Stimulated activated memory B cell treated with anti-CD40 and anti-IgM and Interleukin-4, amounts not matched to agents 10 μg/mL and 1 μg/mL and 100 μg/mL, for 72 hours (primary cell): ENCODE results near the gene ZNF445.
A peak's percentile ranks its signal among the peaks of the same experiment; 100 is the strongest.
"Not testable (repeated sequence)": the region's sequence is repeated elsewhere in the genome, so short reads cannot be mapped to it uniquely, and the experiment has no call there.

Experiments
- ATAC-seq: fragments of 150-1000 bp; cut with Tn5 transposase; 2 replicates; pipeline ENCODE4 v1.10.0; 2021
- H3K27ac Mint-ChIP-seq: one replicate; pipeline ENCODE4 v1.8.0; 2022; ENCODE audit warnings: mild to moderate bottlenecking, mixed read lengths
- H3K27me3 Mint-ChIP-seq: one replicate; pipeline ENCODE4 v1.8.0; 2022; ENCODE audit warnings: mixed read lengths
- H3K36me3 Mint-ChIP-seq: one replicate; pipeline ENCODE4 v1.8.0; 2022; ENCODE audit warnings: mixed read lengths
- H3K4me1 Mint-ChIP-seq: one replicate; pipeline ENCODE4 v1.8.0; 2022; ENCODE audit warnings: mixed read lengths
- H3K4me3 Mint-ChIP-seq: one replicate; pipeline ENCODE4 v1.8.0; 2022; ENCODE audit warnings: mild to moderate bottlenecking, moderate library complexity, mixed read lengths
- H3K9me3 Mint-ChIP-seq: one replicate; pipeline ENCODE4 v1.8.0; 2022; ENCODE audit warnings: mixed read lengths

ZNF445 gene

GRCh38 chr3:44477312-44478030 lies at the start of gene ZNF445:
ZNF445 (minus strand) TSS chr3:44477670; CDS start chr3:44455549, 22,121 bp downstream.
- Mint-ChIP-seq H3K27me3 (no peaks in the 10 kb centered on the region), H3K4me1 (peaks cover 29% of the 10 kb centered on the region), H3K9me3 (no peaks in the 10 kb centered on the region), H3K36me3 (no peaks in the 10 kb centered on the region), H3K4me3 (peak within 1 kb of the TSS; percentile 91), H3K27ac (peak within 1 kb of the TSS; percentile 80)
- peak; percentile 97 for ATAC-seq

- H3K9me3 Mint-ChIP-seq: no peaks in the 10 kb centered on the region
- ATAC-seq: no peak
- H3K27me3 Mint-ChIP-seq: peaks cover 46% of the 10 kb centered on the region
- H3K4me1 Mint-ChIP-seq: no peaks in the 10 kb centered on the region
- H3K36me3 Mint-ChIP-seq: no peaks in the 10 kb centered on the region
- no peak overlapping the region for H3K4me3 Mint-ChIP-seq
- no peak overlapping the region for H3K27ac Mint-ChIP-seq
Measured at GRCh38 chr3:44525060-44525459, 47.6 kb upstream of the ZNF445 start.

GRCh38 chr3:44522494-44522933 lies 45.0 kb upstream of the ZNF445 start:
- ATAC-seq: no peak
- peaks cover 32% of the 10 kb centered on the region for H3K27me3 Mint-ChIP-seq
- no peak overlapping the region for H3K27ac Mint-ChIP-seq
- no peaks in the 10 kb centered on the region for H3K36me3 Mint-ChIP-seq
- H3K4me3 Mint-ChIP-seq: no peak overlapping the region
- peaks cover 15% of the 10 kb centered on the region for H3K4me1 Mint-ChIP-seq
- no peaks in the 10 kb centered on the region for H3K9me3 Mint-ChIP-seq

- H3K9me3 Mint-ChIP-seq: no peaks in the 10 kb centered on the region
- ATAC-seq: no peak
- H3K27ac Mint-ChIP-seq: no peak overlapping the region
- peaks cover 32% of the 10 kb centered on the region for H3K27me3 Mint-ChIP-seq
- no peak overlapping the region for H3K4me3 Mint-ChIP-seq
- H3K36me3 Mint-ChIP-seq: no peaks in the 10 kb centered on the region
- H3K4me1 Mint-ChIP-seq: peaks cover 15% of the 10 kb centered on the region
Measured at GRCh38 chr3:44521721-44522120, 44.3 kb upstream of the ZNF445 start.

DNA sequence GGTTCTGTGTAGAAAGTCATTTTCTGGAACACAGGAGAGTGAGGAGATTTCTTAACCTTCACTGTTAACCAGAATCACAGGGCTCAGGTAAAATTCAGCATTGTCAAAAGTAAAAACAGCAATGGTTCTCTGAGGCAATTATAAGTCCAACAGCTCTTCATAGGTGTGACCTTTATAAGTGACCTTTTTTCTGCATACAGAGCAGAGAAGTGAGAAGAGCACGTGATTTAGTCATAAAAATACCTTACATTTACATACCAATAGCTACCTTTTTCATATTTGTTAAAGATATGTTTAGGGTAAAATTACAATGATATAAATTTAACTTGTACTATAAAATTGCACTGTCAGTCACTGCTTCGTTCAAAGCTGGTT lies 41.3 kb upstream of the ZNF445 start:
- peak overlapping the region; percentile 61 for H3K27ac Mint-ChIP-seq
- peak; percentile 46 for ATAC-seq
- no peaks in the 10 kb centered on the region for H3K36me3 Mint-ChIP-seq
- H3K27me3 Mint-ChIP-seq: peaks cover 14% of the 10 kb centered on the region
- H3K9me3 Mint-ChIP-seq: no peaks in the 10 kb centered on the region
- no peak overlapping the region for H3K4me3 Mint-ChIP-seq
- peaks cover 15% of the 10 kb centered on the region for H3K4me1 Mint-ChIP-seq

DNA sequence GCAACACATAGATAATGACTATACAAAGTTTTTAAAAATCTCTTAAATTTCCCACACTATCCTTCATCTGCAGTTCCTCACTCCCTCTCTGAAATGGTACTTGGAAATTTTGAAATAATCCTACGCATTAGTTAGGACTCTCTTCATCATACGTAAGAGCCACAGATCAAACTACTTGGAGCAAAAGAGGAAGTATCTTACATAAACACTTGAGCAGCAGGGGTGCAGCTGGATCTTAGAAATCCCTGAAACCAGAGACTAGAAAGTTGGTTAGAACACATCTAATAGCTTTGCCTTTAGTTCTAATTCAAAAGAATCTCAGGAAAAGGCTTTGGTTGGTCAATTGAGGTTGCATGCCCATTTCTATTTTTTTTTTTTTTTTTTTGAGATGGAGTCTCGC lies 38.8 kb upstream of the ZNF445 start:
- peaks cover 21% of the 10 kb centered on the region for H3K4me1 Mint-ChIP-seq
- no peak for ATAC-seq
- no peaks in the 10 kb centered on the region for H3K27me3 Mint-ChIP-seq
- no peaks in the 10 kb centered on the region for H3K36me3 Mint-ChIP-seq
- H3K9me3 Mint-ChIP-seq: no peaks in the 10 kb centered on the region
- no peak overlapping the region for H3K27ac Mint-ChIP-seq
- H3K4me3 Mint-ChIP-seq: no peak overlapping the region

- Mint-ChIP-seq H3K9me3 (no peaks in the 10 kb centered on the region), H3K4me1 (peaks cover 25% of the 10 kb centered on the region)
Measured at GRCh38 chr3:44513513-44513912, 36.0 kb upstream of the ZNF445 start.

DNA sequence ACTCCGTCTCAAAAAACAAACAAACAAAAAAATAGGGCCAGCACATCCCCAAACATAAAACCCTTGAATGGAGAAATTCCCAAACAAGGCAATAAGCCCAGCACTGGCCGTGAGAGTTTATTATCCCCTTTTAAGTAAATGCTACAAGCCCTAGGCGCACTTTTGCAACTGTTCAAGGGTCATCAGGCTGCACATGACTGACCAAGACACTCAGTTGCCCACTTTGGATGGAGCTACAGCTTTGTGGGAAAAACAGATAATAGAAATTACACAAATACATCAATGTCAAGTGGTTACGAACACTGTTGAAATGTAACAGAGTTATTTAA lies 33.7 kb upstream of the ZNF445 start:
- no peaks in the 10 kb centered on the region for H3K9me3 Mint-ChIP-seq
- H3K36me3 Mint-ChIP-seq: peaks cover 9% of the 10 kb centered on the region
- peak overlapping the region; percentile 97 for H3K27ac Mint-ChIP-seq
- H3K4me1 Mint-ChIP-seq: peaks cover 33% of the 10 kb centered on the region
- ATAC-seq: no peak
- no peaks in the 10 kb centered on the region for H3K27me3 Mint-ChIP-seq
- peak overlapping the region; percentile 84 for H3K4me3 Mint-ChIP-seq

More at GRCh38 chr3:44513513-44513912, 36.0 kb upstream of the ZNF445 start:
- H3K4me3 Mint-ChIP-seq: no peak overlapping the region
- no peak overlapping the region for H3K27ac Mint-ChIP-seq
- ATAC-seq: no peak
- no peaks in the 10 kb centered on the region for H3K27me3 Mint-ChIP-seq
- no peaks in the 10 kb centered on the region for H3K36me3 Mint-ChIP-seq

DNA sequence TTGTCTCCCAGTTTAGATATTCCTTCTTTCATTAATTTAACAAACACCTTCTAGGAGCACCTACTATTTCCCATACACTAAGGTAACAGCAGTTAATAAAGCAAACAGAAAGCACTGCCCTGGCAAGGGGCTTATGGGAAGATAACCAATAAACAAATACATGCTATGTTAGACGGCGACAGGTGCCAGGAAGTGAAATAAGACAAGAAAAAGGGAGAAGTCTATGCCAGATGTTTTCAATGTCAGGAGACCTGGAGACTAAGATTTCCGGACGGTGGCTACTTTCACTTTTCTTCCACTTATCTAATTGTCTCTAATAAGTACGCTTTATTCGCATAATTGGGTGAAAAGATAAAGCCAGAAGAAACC lies 32.5 kb upstream of the ZNF445 start:
- ATAC-seq: peak; percentile 50
- Mint-ChIP-seq H3K4me3 (peak overlapping the region; percentile 84), H3K27ac (peak overlapping the region; percentile 97), H3K9me3 (peaks cover 4% of the 10 kb centered on the region), H3K36me3 (peaks cover 22% of the 10 kb centered on the region), H3K27me3 (no peaks in the 10 kb centered on the region), H3K4me1 (peaks cover 40% of the 10 kb centered on the region)

DNA sequence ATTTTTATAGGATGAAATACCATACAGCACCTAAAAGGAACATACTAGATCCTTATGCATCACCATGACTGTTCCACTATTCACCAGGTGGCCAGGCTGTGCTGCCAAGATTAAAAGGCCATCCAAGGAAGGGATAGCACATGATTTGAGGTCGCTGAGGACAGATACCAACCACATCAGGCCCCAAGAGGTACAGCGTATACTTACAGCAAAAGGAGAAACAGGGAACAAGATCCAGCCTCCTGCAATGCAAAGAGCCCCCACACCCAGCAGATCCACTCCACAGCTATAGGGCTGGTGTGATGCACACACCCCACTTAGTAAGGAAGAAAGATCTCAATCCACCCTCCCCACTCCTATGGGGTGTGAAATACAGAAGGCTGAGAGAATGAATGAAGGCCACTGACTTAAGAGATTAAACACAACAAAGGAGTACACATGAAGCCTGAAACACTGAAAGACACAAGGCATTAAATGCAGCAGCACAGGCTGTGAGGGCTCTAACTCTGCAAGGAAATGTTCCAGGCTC lies 32.0 kb upstream of the ZNF445 start:
- no peak for ATAC-seq
- peaks cover 4% of the 10 kb centered on the region for H3K9me3 Mint-ChIP-seq
- peak overlapping the region; percentile 84 for H3K4me3 Mint-ChIP-seq
- H3K36me3 Mint-ChIP-seq: peaks cover 22% of the 10 kb centered on the region
- H3K27me3 Mint-ChIP-seq: no peaks in the 10 kb centered on the region
- peak overlapping the region; percentile 97 for H3K27ac Mint-ChIP-seq
- H3K4me1 Mint-ChIP-seq: peaks cover 40% of the 10 kb centered on the region

GRCh38 chr3:44506961-44507360 lies 29.5 kb upstream of the ZNF445 start:
- Mint-ChIP-seq H3K4me1 (peaks cover 40% of the 10 kb centered on the region), H3K27me3 (no peaks in the 10 kb centered on the region), H3K9me3 (peaks cover 11% of the 10 kb centered on the region), H3K4me3 (no peak overlapping the region), H3K36me3 (peaks cover 39% of the 10 kb centered on the region), H3K27ac (no peak overlapping the region)
- no peak for ATAC-seq

DNA sequence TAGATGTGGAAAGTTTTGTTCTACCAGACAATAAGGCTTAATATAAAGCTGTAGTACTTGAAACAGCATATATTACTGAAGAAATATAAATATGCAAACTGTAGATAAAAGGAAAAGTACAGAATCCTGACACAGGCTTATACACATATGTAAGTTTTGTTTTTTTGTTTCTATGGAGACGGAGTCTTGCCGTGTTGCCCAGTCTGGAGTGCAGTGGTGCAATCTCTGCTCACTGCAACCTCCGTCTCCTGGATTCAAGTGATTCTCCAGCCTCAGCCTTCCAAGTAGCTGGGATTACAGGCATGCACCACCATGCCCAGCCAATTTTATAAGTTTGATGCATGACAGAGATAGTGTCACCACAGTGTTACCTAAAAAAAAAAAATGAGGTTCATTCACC lies 29.1 kb upstream of the ZNF445 start:
- Mint-ChIP-seq H3K27me3 (no peaks in the 10 kb centered on the region), H3K27ac (no peak overlapping the region), H3K4me3 (no peak overlapping the region), H3K4me1 (peaks cover 36% of the 10 kb centered on the region), H3K36me3 (peaks cover 43% of the 10 kb centered on the region), H3K9me3 (peaks cover 15% of the 10 kb centered on the region)
- ATAC-seq: no peak

GRCh38 chr3:44504566-44504965 lies 27.1 kb upstream of the ZNF445 start:
- Mint-ChIP-seq H3K9me3 (peaks cover 27% of the 10 kb centered on the region), H3K36me3 (peaks cover 63% of the 10 kb centered on the region), H3K27me3 (no peaks in the 10 kb centered on the region), H3K4me3 (no peak overlapping the region), H3K27ac (no peak overlapping the region), H3K4me1 (peaks cover 32% of the 10 kb centered on the region)
- ATAC-seq: no peak

- not testable (repeated sequence) for H3K4me3 Mint-ChIP-seq
- peaks cover 37% of the 10 kb centered on the region for H3K9me3 Mint-ChIP-seq
Measured at GRCh38 chr3:44503178-44503577, 25.7 kb upstream of the ZNF445 start.

GRCh38 chr3:44501971-44502370 lies 24.5 kb upstream of the ZNF445 start:
- ATAC-seq: no peak
- Mint-ChIP-seq H3K36me3 (peaks cover 87% of the 10 kb centered on the region), H3K27me3 (no peaks in the 10 kb centered on the region), H3K4me1 (peaks cover 12% of the 10 kb centered on the region), H3K9me3 (peaks cover 40% of the 10 kb centered on the region), H3K4me3 (no peak overlapping the region), H3K27ac (no peak overlapping the region)

More at GRCh38 chr3:44503178-44503577, 25.7 kb upstream of the ZNF445 start:
- not testable (repeated sequence) for ATAC-seq, H3K27me3 Mint-ChIP-seq, H3K27ac Mint-ChIP-seq
- Mint-ChIP-seq H3K36me3 (peaks cover 77% of the 10 kb centered on the region), H3K4me1 (peaks cover 18% of the 10 kb centered on the region)

GRCh38 chr3:44499899-44500168 lies 22.4 kb upstream of the ZNF445 start:
- H3K27ac Mint-ChIP-seq, ATAC-seq, H3K27me3 Mint-ChIP-seq, H3K4me1 Mint-ChIP-seq, H3K4me3 Mint-ChIP-seq: not testable (repeated sequence)
- H3K36me3 Mint-ChIP-seq: peaks cover 88% of the 10 kb centered on the region
- peaks cover 39% of the 10 kb centered on the region for H3K9me3 Mint-ChIP-seq
